Urinary bladder (tissue), 4 donors: Measurements from ENCODE around the gene MATN4. TPM values are rescaled to one million over a fixed set of nuclear protein-coding genes. Genes with fewer than 3 reads are reported as not detected.

Source experiments
- DNase-seq: peaks from one replicate; pipeline ENCODE4 v3.0.0-alpha.2; 2015; ENCODE audit errors: extremely low spot score
- H3K27ac ChIP-seq: one replicate; pipeline ENCODE4 v1.5.1; 2013; ENCODE audit warnings: low read depth, mild to moderate bottlenecking, moderate library complexity
- H3K36me3 ChIP-seq: one replicate; pipeline ENCODE4 v1.6.1; 2013; ENCODE audit warnings: mild to moderate bottlenecking, moderate library complexity; ENCODE audit not compliant: insufficient read depth
- H3K4me1 ChIP-seq: one replicate; pipeline ENCODE4 v1.6.1; 2013; ENCODE audit warnings: mild to moderate bottlenecking, moderate library complexity; ENCODE audit not compliant: insufficient read depth
- H3K4me3 ChIP-seq: one replicate; pipeline ENCODE4 v1.5.1; 2013; ENCODE audit warnings: low read depth, low read length
- WGBS: extraction: QIAGEN DNeasy Blood & Tissue Kit; methylation state at CpG from one replicate; pipeline ENCODE4 v1.1.7; 2013; 5-methylcytosine and 5-hydroxymethylcytosine counted together
- polyA plus RNA-seq: library from polyadenylated mRNA; stranded (reverse); fragments of 200-250 nt; gene quantifications from one replicate; pipeline ENCODE4 v1.2.3, GENCODE V29; 2013
- total RNA-seq: library from RNA; depleted of rRNA; stranded (reverse); fragments of >200 nt; gene quantifications from one replicate; pipeline ENCODE4 v1.2.3, GENCODE V29; 2014
- donor health status: healthy with polysubstance abuse.
- donor health status: healthy.

MATN4 gene
- total and polyA plus RNA-seq, 2 donors = 0.58 to 1.5 TPM

DNA sequence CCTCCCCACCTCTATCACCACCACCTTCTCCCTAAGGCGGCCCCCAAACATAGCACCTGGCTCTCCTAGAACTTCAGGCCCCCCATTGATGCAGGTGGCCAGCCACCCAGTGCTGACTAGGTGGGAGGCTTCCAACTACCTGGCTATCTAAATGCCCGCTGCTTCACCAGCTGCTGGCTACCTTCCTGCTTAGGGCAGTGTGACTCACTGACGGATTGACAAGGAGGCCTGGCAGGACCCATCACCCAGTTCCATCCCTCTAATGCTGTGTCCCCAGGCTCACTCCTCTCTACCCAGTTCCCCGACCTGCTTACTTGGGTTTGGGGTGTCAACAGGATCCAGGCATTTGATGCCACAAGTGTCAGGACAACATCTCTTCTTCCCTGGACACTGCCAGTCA is 54.8 kb downstream of the MATN4 start:
- no peak for DNase-seq
- Histone ChIP-seq H3K36me3 (no peaks in the 10 kb centered on the region), H3K27ac (no peak overlapping the region), H3K4me1 (no peaks in the 10 kb centered on the region), H3K4me3 (peak overlapping the region; percentile 16)
- WGBS = 85% methylated on average over 4 of the region's 4 CpGs

DNA sequence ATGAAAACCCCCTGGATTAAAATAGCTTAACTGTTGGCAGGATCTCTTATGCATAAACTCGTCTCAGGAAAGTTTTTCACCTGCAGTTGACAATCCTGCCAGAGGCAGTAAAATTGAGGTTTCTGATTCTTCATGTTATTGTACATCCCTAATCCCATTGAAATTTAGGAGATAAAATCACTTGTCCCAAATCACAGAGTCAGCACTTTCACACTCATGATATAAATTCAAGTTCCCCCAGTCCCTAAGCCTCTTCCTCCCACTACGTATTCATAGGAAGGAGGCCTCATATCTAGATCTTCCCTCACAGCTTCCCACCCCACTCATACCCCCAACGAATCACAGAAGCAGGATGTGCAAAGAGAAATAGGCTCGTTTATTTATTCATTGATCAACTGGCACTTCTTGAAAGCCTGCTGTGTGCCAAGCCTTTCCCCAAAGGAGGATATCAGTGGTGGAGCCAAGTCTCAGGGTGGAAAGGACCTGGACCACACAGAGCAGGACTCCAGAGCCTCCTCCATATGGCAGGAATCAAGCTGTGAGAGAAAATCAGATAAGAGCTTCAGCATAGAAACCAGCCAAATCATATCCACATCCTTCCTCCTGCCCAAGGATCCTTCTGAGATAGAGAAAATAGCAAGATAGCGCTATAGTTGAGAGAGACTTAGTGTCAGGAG is 56.1 kb downstream of the MATN4 start:
- Histone ChIP-seq H3K27ac (no peak overlapping the region), H3K4me1 (no peaks in the 10 kb centered on the region), H3K36me3 (no peaks in the 10 kb centered on the region), H3K4me3 (no peak overlapping the region)
- 22% methylated on average over 5 of the region's 5 CpGs for WGBS
- no peak for DNase-seq

DNA sequence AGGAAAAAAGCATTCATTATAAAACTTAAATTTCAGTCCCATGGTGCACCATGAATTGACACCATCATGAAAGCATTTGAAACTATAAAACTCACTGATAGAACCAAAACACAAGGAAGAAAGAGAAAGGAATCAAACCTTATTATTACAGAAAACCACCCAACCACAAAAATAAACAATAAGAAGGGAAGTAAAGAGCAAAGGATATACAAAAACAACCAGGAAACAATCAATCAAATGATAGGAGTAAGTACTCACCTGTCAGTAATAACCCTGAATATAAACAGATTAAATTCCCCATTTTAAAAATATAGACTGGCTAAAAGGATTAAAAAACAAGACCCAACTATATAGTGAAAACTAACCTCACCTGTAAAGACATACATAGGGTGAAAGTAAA is 59.5 kb downstream of the MATN4 start:
- no peaks in the 10 kb centered on the region for H3K36me3 ChIP-seq
- no peak overlapping the region for H3K27ac ChIP-seq
- no peak for DNase-seq

DNA sequence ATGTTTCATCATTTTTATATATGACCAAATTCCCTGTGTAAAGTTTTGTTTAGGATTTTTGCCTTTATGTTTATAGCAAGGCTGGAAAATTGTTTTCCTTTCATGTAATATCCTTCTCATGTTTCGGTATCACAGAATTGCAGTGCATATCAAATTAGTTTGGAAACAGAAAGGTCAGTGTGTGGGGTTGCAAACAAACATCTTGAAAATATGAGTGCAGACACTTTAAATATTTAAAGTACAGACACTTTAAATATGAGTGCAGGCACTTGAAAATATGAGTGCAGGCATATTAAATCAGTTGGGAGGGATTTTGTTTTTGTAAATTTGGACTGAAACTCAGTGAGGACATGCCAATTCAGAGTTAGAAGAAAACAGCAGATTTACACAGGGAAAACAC is 60.2 kb downstream of the MATN4 start:
- DNase-seq = no peak
- Histone ChIP-seq H3K4me3 (no peak overlapping the region), H3K36me3 (no peaks in the 10 kb centered on the region), H3K27ac (no peak overlapping the region), H3K4me1 (no peaks in the 10 kb centered on the region)
- 29% methylated on average over 1 of the region's 1 CpG for WGBS

More for the DNA sequence above, 59.5 kb downstream of the MATN4 start:
- Histone ChIP-seq H3K4me3 (no peak overlapping the region), H3K4me1 (no peaks in the 10 kb centered on the region)

DNA sequence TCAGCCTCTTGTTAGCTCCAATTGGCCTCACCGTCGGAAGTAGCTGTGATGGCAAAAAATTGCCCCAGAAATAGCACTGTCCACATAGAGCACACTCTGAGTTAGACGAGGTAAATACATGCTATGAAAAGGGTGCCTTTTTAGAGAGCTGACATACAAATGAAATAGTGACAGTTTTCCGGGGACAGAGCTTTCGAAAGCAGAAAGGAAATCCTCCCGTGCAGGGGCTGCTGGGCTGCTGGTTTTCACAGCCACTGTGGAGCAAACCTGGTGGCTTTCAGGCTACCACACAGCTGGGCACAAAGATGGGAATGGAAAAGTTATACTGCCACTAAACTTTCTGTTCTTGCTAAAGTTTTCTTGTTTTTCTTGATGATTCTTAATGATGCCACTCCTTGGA is 62.0 kb downstream of the MATN4 start:
- no peak overlapping the region for H3K27ac ChIP-seq
- DNase-seq = no peak
- 68% methylated on average over 6 of the region's 6 CpGs for WGBS
- H3K4me1 ChIP-seq = no peaks in the 10 kb centered on the region
- H3K4me3 ChIP-seq = no peak overlapping the region
- H3K36me3 ChIP-seq = no peaks in the 10 kb centered on the region

Other genes with a start within 250 kb of the MATN4 start
- gene KCNS1, start 207.2 kb downstream of the MATN4 start, total RNA-seq = 0.21 TPM
- gene KCNS1, start 207.2 kb downstream of the MATN4 start, polyA plus RNA-seq = 0.16 TPM
- 0.26 TPM for gene WFDC5, start 193.1 kb downstream of the MATN4 start, total RNA-seq
- 0.27 TPM for gene WFDC5, start 193.1 kb downstream of the MATN4 start, polyA plus RNA-seq
- not detected for gene WFDC12, start 183.8 kb downstream of the MATN4 start, total RNA-seq
- gene WFDC12, start 183.8 kb downstream of the MATN4 start, polyA plus RNA-seq = not detected
- gene PI3, start 133.4 kb downstream of the MATN4 start, total RNA-seq = not detected
- not detected for gene PI3, start 133.4 kb downstream of the MATN4 start, polyA plus RNA-seq
- not detected for gene SEMG1, start 101.3 kb downstream of the MATN4 start, total RNA-seq
- not detected for gene SEMG1, start 101.3 kb downstream of the MATN4 start, polyA plus RNA-seq
- not detected for gene SEMG2, start 86.9 kb downstream of the MATN4 start, total RNA-seq
- not detected for gene SEMG2, start 86.9 kb downstream of the MATN4 start, polyA plus RNA-seq
- 6.8 TPM for gene SLPI, start 53.7 kb downstream of the MATN4 start, total RNA-seq
- 1,815 TPM for gene SLPI, start 53.7 kb downstream of the MATN4 start, polyA plus RNA-seq
- gene RBPJL, start 1.5 kb downstream of the MATN4 start, total RNA-seq = not detected
- gene RBPJL, start 1.5 kb downstream of the MATN4 start, polyA plus RNA-seq = not detected
- gene SDC4, start 40.1 kb upstream of the MATN4 start, total RNA-seq = 28.9 TPM
- 110 TPM for gene SDC4, start 40.1 kb upstream of the MATN4 start, polyA plus RNA-seq
- 19.5 TPM for gene SYS1, start 54.9 kb upstream of the MATN4 start, total RNA-seq
- 39.4 TPM for gene SYS1, start 54.9 kb upstream of the MATN4 start, polyA plus RNA-seq
- gene TP53TG5, start 70.0 kb upstream of the MATN4 start, total RNA-seq = 0.69 TPM
- gene TP53TG5, start 70.0 kb upstream of the MATN4 start, polyA plus RNA-seq = 0.96 TPM
- gene DBNDD2, start 100.0 kb upstream of the MATN4 start, total RNA-seq = 15.5 TPM
- gene DBNDD2, start 100.0 kb upstream of the MATN4 start, polyA plus RNA-seq = 194 TPM
- 30.5 TPM for gene PIGT, start 107.8 kb upstream of the MATN4 start, total RNA-seq
- gene PIGT, start 107.8 kb upstream of the MATN4 start, polyA plus RNA-seq = 121 TPM
- gene WFDC2, start 161.5 kb upstream of the MATN4 start, total RNA-seq = not detected
- 430 TPM for gene WFDC2, start 161.5 kb upstream of the MATN4 start, polyA plus RNA-seq
- gene SPINT3, start 207.3 kb upstream of the MATN4 start, total RNA-seq = not detected
- not detected for gene SPINT3, start 207.3 kb upstream of the MATN4 start, polyA plus RNA-seq
- not detected for gene WFDC6, start 231.2 kb upstream of the MATN4 start, total RNA-seq
- gene WFDC6, start 231.2 kb upstream of the MATN4 start, polyA plus RNA-seq = not detected
- not detected for gene EPPIN, start 239.1 kb upstream of the MATN4 start, total RNA-seq
- not detected for gene EPPIN, start 239.1 kb upstream of the MATN4 start, polyA plus RNA-seq